Memory B cell (primary cell): ENCODE results near the gene PCGF5.
"Not testable (repeated sequence)": the region's sequence is repeated elsewhere in the genome, so short reads cannot be mapped to it uniquely, and the experiment has no call there.

Source experiments
- ATAC-seq: fragments of 150-1000 bp; cut with Tn5 transposase; 2 replicates; pipeline ENCODE4 v1.10.0; 2021; ENCODE audit warnings: low read depth, mild to moderate bottlenecking, moderate library complexity
- DNase-seq, 2 donors: peaks; one replicate each; pipeline ENCODE4 v3.0.0; 2022; ENCODE audit warnings: low spot score in 2 of 2
- H3K27ac Mint-ChIP-seq: one replicate; pipeline ENCODE4 v1.8.0; 2022; ENCODE audit warnings: mild to moderate bottlenecking, moderate library complexity, mixed read lengths
- H3K27me3 Mint-ChIP-seq: one replicate; pipeline ENCODE4 v1.8.0; 2022; ENCODE audit warnings: mixed read lengths
- H3K36me3 Mint-ChIP-seq: one replicate; pipeline ENCODE4 v1.8.0; 2022; ENCODE audit warnings: mild to moderate bottlenecking, mixed read lengths
- H3K4me1 Mint-ChIP-seq: one replicate; pipeline ENCODE4 v1.8.0; 2022; ENCODE audit warnings: mixed read lengths
- H3K4me3 Mint-ChIP-seq: one replicate; pipeline ENCODE4 v1.8.0; 2022; ENCODE audit warnings: mild to moderate bottlenecking, moderate library complexity, mixed read lengths
- H3K9me3 Mint-ChIP-seq: one replicate; pipeline ENCODE4 v1.8.0; 2022; ENCODE audit warnings: mixed read lengths

Gene PCGF5

GRCh38 chr10:91220954-91221675 lies 652 bp downstream of the PCGF5 start:
- peak; percentile 28 for ATAC-seq
- no peak for DNase-seq
- peaks cover 2% of the 10 kb centered on the region for H3K36me3 Mint-ChIP-seq
- no peaks in the 10 kb centered on the region for H3K27me3 Mint-ChIP-seq
- no peaks in the 10 kb centered on the region for H3K9me3 Mint-ChIP-seq
- peaks cover 32% of the 10 kb centered on the region for H3K4me1 Mint-ChIP-seq
- H3K4me3 Mint-ChIP-seq: peak overlapping the region; percentile 88
- peak overlapping the region; percentile 93 for H3K27ac Mint-ChIP-seq

GRCh38 chr10:91226093-91226492 lies 5.6 kb downstream of the PCGF5 start:
- Mint-ChIP-seq H3K4me3 (no peak overlapping the region), H3K9me3 (no peaks in the 10 kb centered on the region), H3K27me3 (no peaks in the 10 kb centered on the region), H3K36me3 (peaks cover 12% of the 10 kb centered on the region), H3K27ac (peak overlapping the region; percentile 60), H3K4me1 (peaks cover 44% of the 10 kb centered on the region)
- DNase-seq (no peak), ATAC-seq (no peak)

- no peak for DNase-seq
- no peaks in the 10 kb centered on the region for H3K27me3 Mint-ChIP-seq
- H3K4me3 Mint-ChIP-seq: no peak overlapping the region
- peaks cover 12% of the 10 kb centered on the region for H3K36me3 Mint-ChIP-seq
- ATAC-seq: no peak
- H3K9me3 Mint-ChIP-seq: no peaks in the 10 kb centered on the region
- H3K27ac Mint-ChIP-seq: peak overlapping the region; percentile 7
- peaks cover 31% of the 10 kb centered on the region for H3K4me1 Mint-ChIP-seq
Measured at GRCh38 chr10:91227576-91227975, 7.1 kb downstream of the PCGF5 start.

- Mint-ChIP-seq H3K27ac (no peak overlapping the region), H3K4me1 (peaks cover 24% of the 10 kb centered on the region), H3K4me3 (no peak overlapping the region), H3K27me3 (no peaks in the 10 kb centered on the region), H3K9me3 (no peaks in the 10 kb centered on the region), H3K36me3 (peaks cover 12% of the 10 kb centered on the region)
- ATAC-seq: no peak
- DNase-seq: no peak
Measured at GRCh38 chr10:91229683-91230082, 9.2 kb downstream of the PCGF5 start.

GRCh38 chr10:91238191-91238590 lies 17.7 kb downstream of the PCGF5 start:
- H3K36me3 Mint-ChIP-seq: peaks cover 9% of the 10 kb centered on the region
- ATAC-seq: no peak

GRCh38 chr10:91239789-91240188 lies 19.3 kb downstream of the PCGF5 start:
- ATAC-seq: no peak
- no peaks in the 10 kb centered on the region for H3K27me3 Mint-ChIP-seq

More at GRCh38 chr10:91238191-91238590, 17.7 kb downstream of the PCGF5 start:
- H3K27me3 Mint-ChIP-seq: no peaks in the 10 kb centered on the region
- H3K4me3 Mint-ChIP-seq: no peak overlapping the region
- H3K27ac Mint-ChIP-seq: no peak overlapping the region
- H3K9me3 Mint-ChIP-seq: no peaks in the 10 kb centered on the region
- H3K4me1 Mint-ChIP-seq: peaks cover 15% of the 10 kb centered on the region
- no peak for DNase-seq

GRCh38 chr10:91242940-91243339 lies 22.5 kb downstream of the PCGF5 start:
- ATAC-seq (no peak), DNase-seq (no peak)
- H3K27me3 Mint-ChIP-seq: no peaks in the 10 kb centered on the region
- H3K36me3 Mint-ChIP-seq: peaks cover 4% of the 10 kb centered on the region
- H3K4me1 Mint-ChIP-seq: peaks cover 13% of the 10 kb centered on the region
- no peak overlapping the region for H3K4me3 Mint-ChIP-seq
- no peaks in the 10 kb centered on the region for H3K9me3 Mint-ChIP-seq
- H3K27ac Mint-ChIP-seq: peak overlapping the region; percentile 59

More at GRCh38 chr10:91239789-91240188, 19.3 kb downstream of the PCGF5 start:
- Mint-ChIP-seq H3K9me3 (no peaks in the 10 kb centered on the region), H3K4me1 (peaks cover 11% of the 10 kb centered on the region), H3K4me3 (no peak overlapping the region), H3K27ac (no peak overlapping the region), H3K36me3 (peaks cover 9% of the 10 kb centered on the region)
- no peak for DNase-seq

- Mint-ChIP-seq H3K27me3 (no peaks in the 10 kb centered on the region), H3K4me3 (no peak overlapping the region), H3K27ac (no peak overlapping the region), H3K9me3 (no peaks in the 10 kb centered on the region), H3K4me1 (peaks cover 4% of the 10 kb centered on the region), H3K36me3 (peaks cover 5% of the 10 kb centered on the region)
- ATAC-seq (no peak), DNase-seq (no peak)
Measured at GRCh38 chr10:91247360-91248111, 27.1 kb downstream of the PCGF5 start.

GRCh38 chr10:91249700-91250099 lies 29.2 kb downstream of the PCGF5 start:
- peaks cover 2% of the 10 kb centered on the region for H3K4me1 Mint-ChIP-seq

GRCh38 chr10:91250341-91250740 lies 29.9 kb downstream of the PCGF5 start:
- no peak overlapping the region for H3K4me3 Mint-ChIP-seq
- DNase-seq (no peak), ATAC-seq (no peak)
- peaks cover 23% of the 10 kb centered on the region for H3K36me3 Mint-ChIP-seq
- peak overlapping the region; percentile 48 for H3K27ac Mint-ChIP-seq
- no peaks in the 10 kb centered on the region for H3K9me3 Mint-ChIP-seq
- peaks cover 2% of the 10 kb centered on the region for H3K4me1 Mint-ChIP-seq
- H3K27me3 Mint-ChIP-seq: no peaks in the 10 kb centered on the region

More at GRCh38 chr10:91249700-91250099, 29.2 kb downstream of the PCGF5 start:
- H3K4me3 Mint-ChIP-seq: no peak overlapping the region
- H3K27me3 Mint-ChIP-seq: no peaks in the 10 kb centered on the region
- no peak for ATAC-seq
- H3K27ac Mint-ChIP-seq: peak overlapping the region; percentile 48
- peaks cover 19% of the 10 kb centered on the region for H3K36me3 Mint-ChIP-seq
- no peaks in the 10 kb centered on the region for H3K9me3 Mint-ChIP-seq
- DNase-seq: no peak

- ATAC-seq (peak; percentile 69), DNase-seq (peak; percentile 30 to 60)
- peaks cover 29% of the 10 kb centered on the region for H3K36me3 Mint-ChIP-seq
- H3K4me3 Mint-ChIP-seq: no peak overlapping the region
- H3K27me3 Mint-ChIP-seq: no peaks in the 10 kb centered on the region
- no peaks in the 10 kb centered on the region for H3K9me3 Mint-ChIP-seq
- H3K27ac Mint-ChIP-seq: no peak overlapping the region
- H3K4me1 Mint-ChIP-seq: peaks cover 2% of the 10 kb centered on the region
Measured at GRCh38 chr10:91251430-91252056, 31.1 kb downstream of the PCGF5 start.

- Mint-ChIP-seq H3K4me1 (no peaks in the 10 kb centered on the region), H3K27me3 (no peaks in the 10 kb centered on the region), H3K27ac (no peak overlapping the region), H3K4me3 (no peak overlapping the region), H3K36me3 (peaks cover 41% of the 10 kb centered on the region), H3K9me3 (no peaks in the 10 kb centered on the region)
- DNase-seq (no peak), ATAC-seq (no peak)
Measured at GRCh38 chr10:91253300-91253699, 32.8 kb downstream of the PCGF5 start.

- H3K4me3 Mint-ChIP-seq: no peak overlapping the region
- H3K27ac Mint-ChIP-seq: no peak overlapping the region
- H3K27me3 Mint-ChIP-seq: no peaks in the 10 kb centered on the region
- no peak for DNase-seq
- no peak for ATAC-seq
- peaks cover 50% of the 10 kb centered on the region for H3K36me3 Mint-ChIP-seq
- no peaks in the 10 kb centered on the region for H3K9me3 Mint-ChIP-seq
- no peaks in the 10 kb centered on the region for H3K4me1 Mint-ChIP-seq
Measured at GRCh38 chr10:91257310-91257709, 36.8 kb downstream of the PCGF5 start.

GRCh38 chr10:91260417-91260816 lies 40.0 kb downstream of the PCGF5 start:
- not testable (repeated sequence) for DNase-seq, H3K4me1 Mint-ChIP-seq, H3K27me3 Mint-ChIP-seq, ATAC-seq, H3K4me3 Mint-ChIP-seq, H3K27ac Mint-ChIP-seq, H3K9me3 Mint-ChIP-seq
- peaks cover 33% of the 10 kb centered on the region for H3K36me3 Mint-ChIP-seq
